HepG2 (cell line): ENCODE results near the gene DDIT4. TPM values are rescaled to one million over a fixed set of nuclear protein-coding genes. Genes with fewer than 3 reads are reported as not detected.

ENCODE experiments used
- ATAC-seq: fragments of 200-7000 bp; cut with Tn5 transposase; 3 replicates; pipeline ENCODE4 v1.9.1; 2020; ENCODE audit warnings: mild to moderate bottlenecking, moderate library complexity
- BruUV-seq: library from RNA; stranded (reverse); fragments of 400-500 nt; replicated peaks from 2 replicates; lab custom pipeline; 2021; lab: Mats Ljungman, UMichigan
- CTCF ChIA-PET: fragments of 300-600 bp; formaldehyde crosslinking; extraction: SDS; loops from one replicate; lab custom pipeline; 2021; ENCODE audit warnings: low total read pairs, inconsistent platforms, low intra/inter-chr PET ratio; lab: Yijun Ruan, JAX
- POLR2A ChIA-PET: fragments of 350-600 bp; sonication (Branson Sonifier 250); formaldehyde crosslinking; loops from one replicate; lab custom pipeline; 2020; ENCODE audit warnings: antibody characterized with exemption, inconsistent platforms; lab: Yijun Ruan, JAX
- DNase-seq: peaks from one replicate; pipeline ENCODE4 v3.0.0-alpha.2; 2015; ENCODE audit warnings: low spot score
- FAIRE-seq: peaks from 3 replicates; lab custom pipeline; 2011; peaks lifted over from hg19 to GRCh38; lab: Jason Lieb, UNC
- H2AFZ ChIP-seq: one replicate; pipeline ENCODE4 v1.6.1; 2011; ENCODE audit warnings: low read length, inconsistent platforms
- H3K27ac ChIP-seq: fragments of 300-600 bp; 3 replicates; pipeline ENCODE4 v1.8.0; 2011; ENCODE audit warnings: mixed run types, mild to moderate bottlenecking, mixed read lengths, low read length, inconsistent platforms; ENCODE audit not compliant: insufficient read depth; ENCODE audit errors: extremely low read length
- H3K27me3 ChIP-seq, 2 experiments: fragments of 200-600 bp in 1 of 2; 2 replicates in 1 of 2; 3 replicates in 1 of 2; pipeline versions ENCODE4 v1.6.0 to v1.8.0; 2011; ENCODE audit warnings: low read length in 2 of 2, mild to moderate bottlenecking in 2 of 2, moderate library complexity in 2 of 2, inconsistent platforms in 1 of 2; ENCODE audit not compliant: insufficient read depth in 2 of 2, control insufficient read depth in 1 of 2
- H3K36me3 ChIP-seq, 2 experiments: fragments of 200-600 bp in 1 of 2; replicated peaks in 1 of 2; 2 replicates in 1 of 2; 3 replicates in 1 of 2; pipeline versions ENCODE4 v1.5.1 to v1.8.0; 2011; ENCODE audit warnings: low read length in 2 of 2, inconsistent platforms in 1 of 2; ENCODE audit not compliant: insufficient read depth in 2 of 2, control insufficient read depth in 1 of 2
- H3K4me1 ChIP-seq: 2 replicates; pipeline ENCODE4 v1.5.1; 2012; ENCODE audit warnings: low read length, inconsistent platforms; ENCODE audit not compliant: insufficient read depth
- H3K4me2 ChIP-seq: 2 replicates; pipeline ENCODE4 v1.6.0; 2011; ENCODE audit warnings: low read depth, low read length, inconsistent platforms
- H3K4me3 ChIP-seq, 3 experiments: fragments of 200-600 bp in 1 of 3; sonication (generic), shearing (Covaris generic) in 1 of 3; replicated peaks in 1 of 3; 2 replicates each; pipeline ENCODE4 v1.5.1; 2011 to 2016; ENCODE audit warnings: low read length in 3 of 3, inconsistent platforms in 2 of 3, low read depth in 2 of 3, mild to moderate bottlenecking in 2 of 3, control low read depth in 1 of 3, mixed read lengths in 1 of 3; ENCODE audit not compliant: insufficient read depth in 1 of 3
- H3K79me2 ChIP-seq: one replicate; pipeline ENCODE4 v1.6.1; 2011; ENCODE audit warnings: low read length, inconsistent platforms; ENCODE audit not compliant: insufficient read depth
- H3K9ac ChIP-seq: 2 replicates; pipeline ENCODE4 v1.6.0; 2011; ENCODE audit warnings: mild to moderate bottlenecking, low read depth, low read length, inconsistent platforms; ENCODE audit not compliant: insufficient read depth
- H3K9me3 ChIP-seq: 2 replicates; pipeline ENCODE4 v1.5.1; 2012; ENCODE audit warnings: mild to moderate bottlenecking, low read length
- H4K20me1 ChIP-seq: 2 replicates; pipeline ENCODE4 v1.6.0; 2011; ENCODE audit warnings: inconsistent platforms, mild to moderate bottlenecking, low read length, moderate library complexity; ENCODE audit not compliant: insufficient read depth
- AKAP8 ChIP-seq: sonication (generic); formaldehyde crosslinking; IDR thresholded peaks from 2 replicates; pipeline ENCODE4 v1.5.1; 2020; ENCODE audit warnings: mild to moderate bottlenecking, missing genetic modification reagents
- BCL6 ChIP-seq: IDR thresholded peaks from 2 replicates; pipeline ENCODE4 v1.6.1; 2016; ENCODE audit warnings: missing genetic modification reagents, missing compliant biosample characterization
- FIP1L1 ChIP-seq: fragments of 200-400 bp; formaldehyde crosslinking; IDR thresholded peaks from 2 replicates; pipeline ENCODE4 v1.6.1; 2018; ENCODE audit warnings: low read depth, mild to moderate bottlenecking, low read length, moderate library complexity, borderline replicate concordance; ENCODE audit not compliant: insufficient read depth
- HNF4A ChIP-seq: sonication (generic); formaldehyde crosslinking; IDR thresholded peaks from 2 replicates; pipeline ENCODE4 v1.4.0; 2020; ENCODE audit warnings: missing genetic modification reagents
- NKX3-1 ChIP-seq: sonication (generic); formaldehyde crosslinking; IDR thresholded peaks from 2 replicates; pipeline ENCODE4 v1.5.0; 2020; ENCODE audit warnings: missing genetic modification reagents
- RARA ChIP-seq: IDR thresholded peaks from 2 replicates; pipeline ENCODE4 v1.6.1; 2016; ENCODE audit warnings: missing genetic modification reagents, missing compliant biosample characterization
- SCMH1 ChIP-seq: sonication (generic); formaldehyde crosslinking; IDR thresholded peaks from 2 replicates; pipeline ENCODE4 v1.9.0; 2021; ENCODE audit warnings: missing genetic modification reagents, mild to moderate bottlenecking, borderline replicate concordance
- ZFAT ChIP-seq: sonication (generic); formaldehyde crosslinking; conservative IDR thresholded peaks from 2 replicates; pipeline ENCODE4 v1.8.1; 2023; ENCODE audit warnings: missing genetic modification reagents, inconsistent platforms
- ZNF326 ChIP-seq: sonication (generic); formaldehyde crosslinking; IDR thresholded peaks from 2 replicates; pipeline ENCODE4 v1.4.0; 2020; ENCODE audit warnings: missing genetic modification reagents, borderline replicate concordance
- ZNF629 ChIP-seq: sonication (generic); formaldehyde crosslinking; conservative IDR thresholded peaks from 2 replicates; pipeline ENCODE4 v1.5.0; 2020; ENCODE audit warnings: missing genetic modification reagents
- WGBS: methylation state at CpG from one replicate; pipeline ENCODE4 v1.1.6; 2017; ENCODE audit warnings: low lambda C conversion rate; 5-methylcytosine and 5-hydroxymethylcytosine counted together
- in situ Hi-C: cut with HindIII; loops from 2 replicates; pipeline ENCODE4 v1.10.0; 2017; ENCODE audit warnings: low pct_unique_long_range_greater_than_20kb; ENCODE audit not compliant: extremely low pct_ligation_motif_present
- intact Hi-C: fragments of 100-400 bp; cut with micrococcal nuclease; formaldehyde crosslinking; loops from one replicate; pipeline ENCODE4 v1.10.0; 2022; ENCODE audit not compliant: unreplicated experiment
- polyA plus RNA-seq, 8 experiments: library from polyadenylated mRNA; depleted of rRNA in 3 of 8; stranded (reverse) in 7 of 8; unstranded in 1 of 8; fragments of >200 nt; fragmentation: Illumina TruSeq in 4 of 8; extraction: Trizol in 4 of 8; gene quantifications; 2 replicates each; pipeline versions ENCODE4 v1.2.1 to v1.2.3, GENCODE V29; 2011 to 2016; ENCODE audit warnings: low read depth in 4 of 8, missing spikeins in 1 of 8, mixed read lengths in 1 of 8; ENCODE audit not compliant: insufficient read depth in 1 of 8
- total RNA-seq, 5 experiments: library from RNA; depleted of rRNA; stranded (reverse); fragments of >200 nt; fragmentation: Illumina TruSeq; extraction: Trizol; gene quantifications; 2 replicates each; pipeline ENCODE4 v1.2.3, GENCODE V29; 2016; ENCODE audit warnings: low read depth in 1 of 5
- TF ChIP-seq, protein P1 (sequence below): sonication (generic); formaldehyde crosslinking; IDR thresholded peaks from 2 replicates; pipeline ENCODE4 v1.5.0; 2020; ENCODE audit warnings: missing genetic modification reagents
- TF ChIP-seq, protein P2 (sequence below): sonication (generic); formaldehyde crosslinking; IDR thresholded peaks from 2 replicates; pipeline ENCODE4 v1.4.0; 2020; ENCODE audit warnings: mild to moderate bottlenecking, missing genetic modification reagents
- TF ChIP-seq, protein P3 (sequence below): IDR thresholded peaks from 2 replicates; pipeline ENCODE4 v1.6.1; 2016

DDIT4 gene
- total and polyA plus RNA-seq, 2 of the 13 experiments (the other 11 are each of a cell fraction or from before 2014, with no cell fraction given): 35.6 to 40.7 TPM

DNA sequence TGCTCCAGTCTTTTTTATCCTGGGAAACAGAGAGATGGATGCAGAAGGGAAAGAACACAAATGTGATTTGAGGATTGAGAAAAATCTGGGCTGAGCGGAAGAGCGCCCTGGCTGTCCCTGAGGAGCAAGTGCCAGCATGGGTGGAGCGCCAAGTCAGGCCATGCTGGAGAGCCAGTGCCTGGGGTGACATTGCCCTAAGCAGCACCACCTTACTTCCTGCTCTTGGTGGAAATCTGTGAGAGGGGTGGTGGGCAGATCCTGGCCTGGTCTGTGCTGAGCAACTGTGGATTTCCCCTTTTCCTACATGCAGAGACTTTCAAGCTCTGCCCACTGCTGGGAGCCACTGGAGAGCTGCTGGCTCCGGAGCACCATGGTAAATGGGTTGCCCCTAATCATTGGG is 36.9 kb downstream of the DDIT4 start (continued):
- no peak for TF ChIP-seq AKAP8 (CRISPR knock-in tag)
- TF ChIP-seq NKX3-1 (CRISPR knock-in tag): no peak
- TF ChIP-seq HNF4A (CRISPR knock-in tag): no peak
- TF ChIP-seq ZFAT (CRISPR knock-in tag): no peak
- no peak for TF ChIP-seq FIP1L1
- TF ChIP-seq, protein P1, sequence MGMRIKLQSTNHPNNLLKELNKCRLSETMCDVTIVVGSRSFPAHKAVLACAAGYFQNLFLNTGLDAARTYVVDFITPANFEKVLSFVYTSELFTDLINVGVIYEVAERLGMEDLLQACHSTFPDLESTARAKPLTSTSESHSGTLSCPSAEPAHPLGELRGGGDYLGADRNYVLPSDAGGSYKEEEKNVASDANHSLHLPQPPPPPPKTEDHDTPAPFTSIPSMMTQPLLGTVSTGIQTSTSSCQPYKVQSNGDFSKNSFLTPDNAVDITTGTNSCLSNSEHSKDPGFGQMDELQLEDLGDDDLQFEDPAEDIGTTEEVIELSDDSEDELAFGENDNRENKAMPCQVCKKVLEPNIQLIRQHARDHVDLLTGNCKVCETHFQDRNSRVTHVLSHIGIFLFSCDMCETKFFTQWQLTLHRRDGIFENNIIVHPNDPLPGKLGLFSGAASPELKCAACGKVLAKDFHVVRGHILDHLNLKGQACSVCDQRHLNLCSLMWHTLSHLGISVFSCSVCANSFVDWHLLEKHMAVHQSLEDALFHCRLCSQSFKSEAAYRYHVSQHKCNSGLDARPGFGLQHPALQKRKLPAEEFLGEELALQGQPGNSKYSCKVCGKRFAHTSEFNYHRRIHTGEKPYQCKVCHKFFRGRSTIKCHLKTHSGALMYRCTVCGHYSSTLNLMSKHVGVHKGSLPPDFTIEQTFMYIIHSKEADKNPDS: no peak
- TF ChIP-seq, protein P2, sequence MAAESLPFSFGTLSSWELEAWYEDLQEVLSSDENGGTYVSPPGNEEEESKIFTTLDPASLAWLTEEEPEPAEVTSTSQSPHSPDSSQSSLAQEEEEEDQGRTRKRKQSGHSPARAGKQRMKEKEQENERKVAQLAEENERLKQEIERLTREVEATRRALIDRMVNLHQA: no peak
- TF ChIP-seq, protein P3, sequence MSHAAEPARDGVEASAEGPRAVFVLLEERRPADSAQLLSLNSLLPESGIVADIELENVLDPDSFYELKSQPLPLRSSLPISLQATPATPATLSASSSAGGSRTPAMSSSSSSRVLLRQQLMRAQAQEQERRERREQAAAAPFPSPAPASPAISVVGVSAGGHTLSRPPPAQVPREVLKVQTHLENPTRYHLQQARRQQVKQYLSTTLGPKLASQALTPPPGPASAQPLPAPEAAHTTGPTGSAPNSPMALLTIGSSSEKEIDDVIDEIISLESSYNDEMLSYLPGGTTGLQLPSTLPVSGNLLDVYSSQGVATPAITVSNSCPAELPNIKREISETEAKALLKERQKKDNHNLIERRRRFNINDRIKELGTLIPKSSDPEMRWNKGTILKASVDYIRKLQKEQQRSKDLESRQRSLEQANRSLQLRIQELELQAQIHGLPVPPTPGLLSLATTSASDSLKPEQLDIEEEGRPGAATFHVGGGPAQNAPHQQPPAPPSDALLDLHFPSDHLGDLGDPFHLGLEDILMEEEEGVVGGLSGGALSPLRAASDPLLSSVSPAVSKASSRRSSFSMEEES (CRISPR knock-in tag): no peak

DNA sequence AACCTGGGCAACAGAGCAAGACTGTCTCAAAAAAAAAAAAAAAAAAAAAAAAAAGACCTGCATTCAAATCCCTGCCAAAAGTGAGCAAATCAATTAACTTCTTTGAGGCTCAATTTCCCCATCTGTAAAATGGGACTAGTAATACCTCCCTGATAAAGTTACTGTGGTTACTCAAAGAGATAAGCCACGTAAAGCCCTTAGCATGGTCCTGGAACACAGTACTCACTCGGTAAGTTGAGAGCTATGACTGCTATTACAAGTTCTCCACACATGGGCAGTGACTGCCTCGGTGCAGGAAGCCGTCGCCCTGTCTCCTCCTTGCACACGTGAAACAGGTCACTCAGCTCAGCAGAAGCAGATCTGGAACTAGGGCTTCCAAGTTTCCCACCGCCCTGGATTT is 37.9 kb downstream of the DDIT4 start:
- Histone ChIP-seq H3K36me3 (no peaks in the 10 kb centered on the region), H3K27me3 (no peaks in the 10 kb centered on the region), H3K79me2 (no peaks in the 10 kb centered on the region), H3K9ac (no peak overlapping the region), H4K20me1 (no peaks in the 10 kb centered on the region), H2AFZ (no peak overlapping the region), H3K4me2 (no peak overlapping the region), H3K9me3 (no peaks in the 10 kb centered on the region), H3K27ac (no peak overlapping the region), H3K4me3 (no peak overlapping the region), H3K4me1 (peaks cover 74% of the 10 kb centered on the region)
- POLR2A ChIA-PET: interaction anchor here (1.4 to 11.9 kb wide), 2 partner anchors 7 to 38 kb away, joined by 5 to 168 read pairs; partner anchors contain the start of gene DDIT4
- ATAC-seq (no peak), DNase-seq (no peak), FAIRE-seq (no peak)
- intact Hi-C loops: no loop called here
- TF ChIP-seq ZNF629 (CRISPR knock-in tag) (peak; percentile 80), SCMH1 (no peak), BCL6 (CRISPR knock-in tag) (no peak), RARA (no peak), ZNF326 (CRISPR knock-in tag) (no peak)
- in situ Hi-C loops: no loop called here
- CTCF ChIA-PET: no interaction called here
- no TSS peak for BruUV-seq
- WGBS: 57% methylated on average over 7 of the region's 7 CpGs
